IMR-90 (cell line): Measurements from ENCODE around the gene FAM229A. TPM values are rescaled to one million over a fixed set of nuclear protein-coding genes. Genes with fewer than 3 reads are reported as not detected.

Experiments
- ATAC-seq: fragments of 200-7000 bp; cut with Tn5 transposase; 2 replicates; pipeline ENCODE4 v1.9.1; 2020; ENCODE audit warnings: low read depth, mild to moderate bottlenecking, moderate library complexity
- BruUV-seq: library from RNA; stranded (reverse); fragments of 400-500 nt; replicated peaks from 2 replicates; lab custom pipeline; 2021; lab: Mats Ljungman, UMichigan
- CTCF ChIA-PET: fragments of 300-600 bp; formaldehyde crosslinking; extraction: SDS; loops from one replicate; lab custom pipeline; 2021; ENCODE audit warnings: antibody characterized with exemption; lab: Yijun Ruan, JAX
- POLR2A ChIA-PET: fragments of 300-600 bp; sonication (Branson Sonifier 250); formaldehyde crosslinking; loops from one replicate; lab custom pipeline; 2022; ENCODE audit warnings: antibody characterized with exemption; ENCODE audit not compliant: unreplicated experiment; lab: Charles Lee
- DNase-seq: peaks from one replicate; pipeline ENCODE4 v3.0.0; 2013
- H2AFZ ChIP-seq: replicated peaks from 2 replicates; pipeline ENCODE3; 2013; ENCODE audit warnings: low read length, mild to moderate bottlenecking; ENCODE audit not compliant: poor library complexity
- H2AK5ac ChIP-seq: 2 replicates; pipeline ENCODE4 v1.6.1; 2013; ENCODE audit warnings: low read depth, low read length, inconsistent platforms
- H2AK9ac ChIP-seq: replicated peaks from 2 replicates; pipeline ENCODE3; 2013; ENCODE audit warnings: mild to moderate bottlenecking, low read depth, low read length, moderate library complexity; ENCODE audit not compliant: poor library complexity
- H2BK120ac ChIP-seq: 2 replicates; pipeline ENCODE4 v1.6.1; 2013; ENCODE audit warnings: low read depth, low read length, inconsistent platforms
- H2BK15ac ChIP-seq: 3 replicates; pipeline ENCODE4 v1.6.1; 2013; ENCODE audit warnings: low read depth, low read length, inconsistent platforms
- H2BK20ac ChIP-seq: 2 replicates; pipeline ENCODE4 v1.6.1; 2013; ENCODE audit warnings: low read depth, mild to moderate bottlenecking, inconsistent platforms, low read length, moderate library complexity
- H2BK5ac ChIP-seq: 2 replicates; pipeline ENCODE4 v1.6.1; 2013; ENCODE audit warnings: mild to moderate bottlenecking, low read depth, low read length, inconsistent platforms; ENCODE audit not compliant: poor library complexity, severe bottlenecking
- H3K14ac ChIP-seq: replicated peaks from 2 replicates; pipeline ENCODE4 v1.6.1; 2013; ENCODE audit warnings: low read depth, low read length, inconsistent platforms
- H3K18ac ChIP-seq: 2 replicates; pipeline ENCODE4 v1.6.1; 2013; ENCODE audit warnings: low read depth, low read length, control low read depth
- H3K23ac ChIP-seq: 2 replicates; pipeline ENCODE4 v1.6.1; 2013; ENCODE audit warnings: low read depth, low read length, inconsistent platforms
- H3K27ac ChIP-seq: 2 replicates; pipeline ENCODE4 v1.5.1; 2013; ENCODE audit warnings: mild to moderate bottlenecking, control low read depth, low read length; ENCODE audit not compliant: insufficient read depth
- H3K27me3 ChIP-seq: 2 replicates; pipeline ENCODE4 v1.6.1; 2013; ENCODE audit warnings: low read length; ENCODE audit not compliant: control insufficient read depth, insufficient read depth
- H3K36me3 ChIP-seq: 2 replicates; pipeline ENCODE4 v1.6.1; 2013; ENCODE audit warnings: low read length, mixed read lengths; ENCODE audit not compliant: control insufficient read depth, insufficient read depth
- H3K4ac ChIP-seq: 2 replicates; pipeline ENCODE4 v1.6.1; 2013; ENCODE audit warnings: low read depth, low read length, inconsistent platforms
- H3K4me1 ChIP-seq: 2 replicates; pipeline ENCODE4 v1.6.1; 2013; ENCODE audit warnings: low read length, mixed read lengths; ENCODE audit not compliant: control insufficient read depth, insufficient read depth
- H3K4me2 ChIP-seq: 2 replicates; pipeline ENCODE4 v1.6.1; 2013; ENCODE audit warnings: low read depth, mild to moderate bottlenecking, control low read depth, low read length, moderate library complexity
- H3K4me3 ChIP-seq: 2 replicates; pipeline ENCODE4 v1.5.1; 2013; ENCODE audit warnings: low read depth, mild to moderate bottlenecking, control low read depth, low read length, moderate library complexity; ENCODE audit not compliant: insufficient read depth
- H3K56ac ChIP-seq: 2 replicates; pipeline ENCODE4 v1.6.1; 2013; ENCODE audit warnings: low read length, inconsistent platforms; ENCODE audit not compliant: insufficient read depth; ENCODE audit errors: extremely low read depth
- H3K79me1 ChIP-seq, 2 experiments: 2 replicates each; pipeline ENCODE4 v1.6.1; 2013; ENCODE audit warnings: low read length in 2 of 2, inconsistent platforms in 1 of 2, low read depth in 1 of 2
- H3K9ac ChIP-seq: 2 replicates; pipeline ENCODE4 v1.6.1; 2013; ENCODE audit warnings: low read depth, low read length, control low read depth
- H3K9me1 ChIP-seq: 2 replicates; pipeline ENCODE4 v1.6.1; 2013; ENCODE audit warnings: low read length, inconsistent platforms; ENCODE audit not compliant: insufficient read depth
- H3K9me3 ChIP-seq: 2 replicates; pipeline ENCODE4 v1.6.1; 2013; ENCODE audit warnings: low read length; ENCODE audit not compliant: control insufficient read depth, insufficient read depth
- H4K20me1 ChIP-seq: 2 replicates; pipeline ENCODE4 v1.6.1; 2013; ENCODE audit warnings: low read length, inconsistent platforms; ENCODE audit not compliant: insufficient read depth
- H4K5ac ChIP-seq: 2 replicates; pipeline ENCODE4 v1.6.1; 2013; ENCODE audit warnings: mild to moderate bottlenecking, low read depth, low read length, control low read depth
- H4K8ac ChIP-seq, 2 experiments: 2 replicates each; pipeline ENCODE4 v1.6.1; 2013; ENCODE audit warnings: low read depth in 2 of 2, low read length in 2 of 2, control low read depth in 1 of 2, inconsistent platforms in 1 of 2
- H4K91ac ChIP-seq: 2 replicates; pipeline ENCODE4 v1.6.1; 2013; ENCODE audit warnings: low read depth, low read length, inconsistent platforms; ENCODE audit not compliant: insufficient read depth
- BHLHE40 ChIP-seq: fragments of 150-350 bp; IDR thresholded peaks from 2 replicates; pipeline ENCODE4 v1.6.1; 2016; ENCODE audit warnings: mild to moderate bottlenecking, low read depth, low read length
- CEBPB ChIP-seq: IDR thresholded peaks from 2 replicates; pipeline ENCODE4 v1.6.1; 2012; ENCODE audit warnings: low read depth, low read length, improper control_type of control experiment
- CHD1 ChIP-seq: IDR thresholded peaks from 2 replicates; pipeline ENCODE4 v1.6.1; 2012; ENCODE audit warnings: low read depth, low read length, improper control_type of control experiment
- FOS ChIP-seq: fragments of 150-350 bp; IDR thresholded peaks from 2 replicates; pipeline ENCODE4 v1.6.1; 2016; ENCODE audit warnings: low read depth, low read length
- MAFK ChIP-seq: IDR thresholded peaks from 2 replicates; pipeline ENCODE4 v1.6.1; 2012; ENCODE audit warnings: low read depth, low read length, improper control_type of control experiment
- MAZ ChIP-seq: IDR thresholded peaks from 2 replicates; pipeline ENCODE4 v1.6.1; 2012; ENCODE audit warnings: low read depth, mild to moderate bottlenecking, low read length, improper control_type of control experiment, moderate library complexity, borderline replicate concordance
- MXI1 ChIP-seq: IDR thresholded peaks from 2 replicates; pipeline ENCODE4 v1.6.1; 2012; ENCODE audit warnings: low read depth, mild to moderate bottlenecking, low read length, moderate library complexity, borderline replicate concordance
- NFE2L2 ChIP-seq: fragments of 150-350 bp; IDR thresholded peaks from 2 replicates; pipeline ENCODE4 v1.6.1; 2016; ENCODE audit warnings: low read depth, mild to moderate bottlenecking, low read length
- POLR2A ChIP-seq: IDR thresholded peaks from 2 replicates; pipeline ENCODE4 v1.6.1; 2012; ENCODE audit warnings: mild to moderate bottlenecking, low read depth, low read length
- RAD21 ChIP-seq: IDR thresholded peaks from 2 replicates; pipeline ENCODE4 v1.6.1; 2012; ENCODE audit warnings: low read length, improper control_type of control experiment
- RCOR1 ChIP-seq: IDR thresholded peaks from 2 replicates; pipeline ENCODE4 v1.6.1; 2012; ENCODE audit warnings: mild to moderate bottlenecking, low read length, improper control_type of control experiment; ENCODE audit not compliant: insufficient replicate concordance
- RFX5 ChIP-seq: IDR thresholded peaks from 2 replicates; pipeline ENCODE4 v1.8.0; 2012; ENCODE audit warnings: low read depth, mild to moderate bottlenecking, low read length, moderate library complexity
- SMC3 ChIP-seq: fragments of 150-350 bp; IDR thresholded peaks from 2 replicates; pipeline ENCODE4 v1.6.1; 2016; ENCODE audit warnings: low read depth, mild to moderate bottlenecking, antibody characterized with exemption, low read length, moderate library complexity
- USF2 ChIP-seq: fragments of 150-350 bp; IDR thresholded peaks from 2 replicates; pipeline ENCODE4 v1.6.1; 2017; ENCODE audit warnings: mild to moderate bottlenecking, antibody characterized with exemption, low read length, low read depth
- WGBS, 2 experiments: methylation state at CpG; one replicate each; pipeline versions ENCODE4 v1.1.5 to v1.1.7; 2013; ENCODE audit warnings: missing lambda C conversion rate in 2 of 2; ENCODE audit not compliant: insufficient read length in 1 of 2; ENCODE audit errors: extremely low coverage in 2 of 2; 5-methylcytosine and 5-hydroxymethylcytosine counted together
- dilution Hi-C: fragments of 300-500 bp; cut with HindIII; formaldehyde crosslinking; loops from one replicate; pipeline ENCODE4 v1.14.3; 2018; ENCODE audit warnings: low sequenced_read_pairs; ENCODE audit not compliant: unreplicated experiment
- in situ Hi-C: fragments of 300-500 bp; cut with MboI; formaldehyde crosslinking; loops from 3 replicates; pipeline ENCODE4 v1.14.3; 2019; ENCODE audit warnings: low sequenced_read_pairs, inconsistent platforms, mixed read lengths
- intact Hi-C: fragments of 100-400 bp; cut with micrococcal nuclease; formaldehyde crosslinking; loops from 2 replicates; pipeline ENCODE4 v1.10.0; 2022
- polyA plus RNA-seq, 3 experiments: library from polyadenylated mRNA; depleted of rRNA; stranded (reverse); fragments of >200 nt; gene quantifications; 2 replicates each; pipeline ENCODE4 v1.2.3, GENCODE V29; 2012; ENCODE audit warnings: low replicate concordance in 1 of 3
- total RNA-seq: library from RNA; depleted of rRNA; stranded (reverse); fragments of >200 nt; gene quantifications from 2 replicates; pipeline ENCODE4 v1.2.3, GENCODE V29; 2012
- TF ChIP-seq, protein P1 (sequence below): fragments of 150-350 bp; IDR thresholded peaks from 2 replicates; pipeline ENCODE4 v1.6.1; 2016; ENCODE audit warnings: low read depth, mild to moderate bottlenecking, low read length, moderate library complexity, borderline replicate concordance
- TF ChIP-seq, protein P2 (sequence below): conservative IDR thresholded peaks from 2 replicates; pipeline ENCODE4 v1.5.1; 2012; ENCODE audit warnings: mild to moderate bottlenecking, low read depth, low read length, improper control_type of control experiment

FAM229A gene
- total and polyA plus RNA-seq, 2 of the 4 experiments (the other 2 are of a cell fraction), result 0.36 to 4.3 TPM

DNA sequence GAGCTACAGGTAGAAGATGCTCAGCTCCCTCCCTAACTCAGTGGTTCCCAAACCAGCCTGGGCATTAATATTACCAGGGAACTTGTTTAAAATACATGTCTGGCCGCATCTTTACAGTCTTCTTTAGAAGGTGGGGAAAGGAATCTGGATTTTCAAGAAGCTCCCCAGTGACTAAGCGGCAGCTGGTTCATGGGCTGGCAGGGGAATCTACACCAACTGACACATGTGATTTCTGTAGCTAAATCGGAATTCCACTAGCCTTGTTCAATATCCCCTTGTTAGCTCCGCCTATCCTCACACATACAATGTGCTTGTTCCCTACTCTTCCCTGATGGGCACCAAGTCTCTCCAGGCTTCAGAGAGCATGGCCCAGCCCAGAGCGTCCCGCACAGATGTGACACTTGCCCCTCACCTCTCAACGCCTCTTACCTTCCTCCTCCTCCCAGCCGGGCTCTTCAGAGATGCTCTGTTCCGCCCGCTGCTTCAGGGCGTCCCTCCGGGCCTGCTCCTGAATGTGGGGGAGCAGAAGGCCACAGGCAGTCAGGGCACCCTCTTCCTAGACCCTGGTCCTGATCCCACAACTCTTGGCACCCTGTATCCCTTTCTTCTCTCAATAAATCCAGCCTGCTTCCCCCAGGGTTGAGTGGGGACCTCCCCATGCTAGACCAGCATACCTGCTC, 15.4 kb upstream of the FAM229A start:
- BruUV-seq, result no TSS peak
- POLR2A ChIA-PET, result no interaction called here
- CTCF ChIA-PET, result interaction anchor here (0.6 kb wide), 1 partner anchor 45 kb away, joined by 4 read pairs; no protein-coding TSS in a partner anchor
- Histone ChIP-seq H3K56ac (no peak overlapping the region), H3K4ac (no peak overlapping the region), H2AK5ac (no peak overlapping the region), H4K91ac (no peak overlapping the region), H3K79me1 (peaks cover 0 to 2% of the 10 kb centered on the region in 2 experiments; a peak in 2 of 4 replicates), H2AFZ (no peak overlapping the region), H3K18ac (no peak overlapping the region), H3K9me1 (no peaks in the 10 kb centered on the region), H3K14ac (no peak overlapping the region), H4K5ac (no peak overlapping the region), H3K27ac (no peak overlapping the region), H3K36me3 (peaks cover 74% of the 10 kb centered on the region), H3K9ac (no peak overlapping the region), H3K9me3 (no peaks in the 10 kb centered on the region), H2BK5ac (no peak overlapping the region), H4K20me1 (no peaks in the 10 kb centered on the region), H2BK15ac (no peak overlapping the region), H3K4me2 (no peak overlapping the region), H2BK120ac (no peak overlapping the region), H4K8ac (no peak overlapping the region), H3K4me1 (no peaks in the 10 kb centered on the region), H2AK9ac (no peak overlapping the region), H2BK20ac (no peak overlapping the region), H3K4me3 (no peak overlapping the region), H3K23ac (no peak overlapping the region), H3K27me3 (no peaks in the 10 kb centered on the region)
- intact Hi-C loops, result no loop called here
- no peak for DNase-seq
- no peak for ATAC-seq
- dilution Hi-C loops, result no loop called here
- TF ChIP-seq MAZ (no peak), SMC3 (no peak), BHLHE40 (no peak), NFE2L2 (no peak), RAD21 (no peak), RCOR1 (no peak), POLR2A (no peak), MXI1 (no peak), FOS (no peak), CHD1 (no peak), CEBPB (no peak), RFX5 (no peak), MAFK (no peak), USF2 (no peak)
- TF ChIP-seq, protein P1, sequence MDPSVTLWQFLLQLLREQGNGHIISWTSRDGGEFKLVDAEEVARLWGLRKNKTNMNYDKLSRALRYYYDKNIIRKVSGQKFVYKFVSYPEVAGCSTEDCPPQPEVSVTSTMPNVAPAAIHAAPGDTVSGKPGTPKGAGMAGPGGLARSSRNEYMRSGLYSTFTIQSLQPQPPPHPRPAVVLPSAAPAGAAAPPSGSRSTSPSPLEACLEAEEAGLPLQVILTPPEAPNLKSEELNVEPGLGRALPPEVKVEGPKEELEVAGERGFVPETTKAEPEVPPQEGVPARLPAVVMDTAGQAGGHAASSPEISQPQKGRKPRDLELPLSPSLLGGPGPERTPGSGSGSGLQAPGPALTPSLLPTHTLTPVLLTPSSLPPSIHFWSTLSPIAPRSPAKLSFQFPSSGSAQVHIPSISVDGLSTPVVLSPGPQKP, result no peak
- TF ChIP-seq, protein P2, sequence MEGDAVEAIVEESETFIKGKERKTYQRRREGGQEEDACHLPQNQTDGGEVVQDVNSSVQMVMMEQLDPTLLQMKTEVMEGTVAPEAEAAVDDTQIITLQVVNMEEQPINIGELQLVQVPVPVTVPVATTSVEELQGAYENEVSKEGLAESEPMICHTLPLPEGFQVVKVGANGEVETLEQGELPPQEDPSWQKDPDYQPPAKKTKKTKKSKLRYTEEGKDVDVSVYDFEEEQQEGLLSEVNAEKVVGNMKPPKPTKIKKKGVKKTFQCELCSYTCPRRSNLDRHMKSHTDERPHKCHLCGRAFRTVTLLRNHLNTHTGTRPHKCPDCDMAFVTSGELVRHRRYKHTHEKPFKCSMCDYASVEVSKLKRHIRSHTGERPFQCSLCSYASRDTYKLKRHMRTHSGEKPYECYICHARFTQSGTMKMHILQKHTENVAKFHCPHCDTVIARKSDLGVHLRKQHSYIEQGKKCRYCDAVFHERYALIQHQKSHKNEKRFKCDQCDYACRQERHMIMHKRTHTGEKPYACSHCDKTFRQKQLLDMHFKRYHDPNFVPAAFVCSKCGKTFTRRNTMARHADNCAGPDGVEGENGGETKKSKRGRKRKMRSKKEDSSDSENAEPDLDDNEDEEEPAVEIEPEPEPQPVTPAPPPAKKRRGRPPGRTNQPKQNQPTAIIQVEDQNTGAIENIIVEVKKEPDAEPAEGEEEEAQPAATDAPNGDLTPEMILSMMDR, result no peak
- in situ Hi-C loops, result no loop called here
- WGBS, 2 experiments, result 100% methylated on average over 1 of the region's 12 CpGs; no CpG with 5 or more reads in 1 of the 2 experiments
